ENCODE data around the gene FAM13C.

GRCh38 chr10:59255463-59255862, 106.9 kb downstream of the FAM13C start:
- TF ChIP-seq POLR2A (IDR thresholded peaks at IDR 0.05; ENCODE audit: low read depth, low read length) (no peak), POLR2AphosphoS5 (IDR thresholded peaks at IDR 0.05; ENCODE audit: low read depth, low read length) (no peak), TAF1 (IDR thresholded peaks at IDR 0.05; ENCODE audit: borderline replicate concordance, low read depth, low read length) (no peak)
